ENCODE data around the gene EPHB2.

- peak; percentile 82 for TF ChIP-seq CTCF (IDR thresholded peaks at IDR 0.05)
- TF ChIP-seq ZFX (IDR thresholded peaks at IDR 0.05; ENCODE audit: borderline replicate concordance) = no peak
Measured at GRCh38 chr1:22889213-22889827, 178.7 kb downstream of the EPHB2 start.

All from 22Rv1 (cell line).